DOHH2 (cell line): Measurements from ENCODE around the gene C1orf35.

Source experiments
- H3F3A ChIP-seq: fragments of 200-600 bp; sonication (generic), shearing (Covaris generic); 2 replicates; pipeline ENCODE4 v1.6.0; 2016; ENCODE audit warnings: antibody characterized with exemption, mild to moderate bottlenecking; ENCODE audit not compliant: control insufficient read depth, insufficient read depth
- H3K27ac ChIP-seq: fragments of 200-600 bp; sonication (generic); 2 replicates; pipeline ENCODE4 v1.5.1; 2014; ENCODE audit warnings: low read depth, mild to moderate bottlenecking, low read length, moderate library complexity
- H3K27me3 ChIP-seq: fragments of 200-600 bp; sonication (generic); 2 replicates; pipeline ENCODE4 v1.6.1; 2014; ENCODE audit warnings: mild to moderate bottlenecking, low read length, mixed read lengths; ENCODE audit not compliant: control insufficient read depth
- H3K36me3 ChIP-seq: fragments of 200-600 bp; sonication (generic); 2 replicates; pipeline ENCODE4 v1.6.1; 2014; ENCODE audit warnings: mild to moderate bottlenecking, low read length, moderate library complexity, mixed read lengths; ENCODE audit not compliant: control insufficient read depth
- H3K4me1 ChIP-seq: fragments of 200-600 bp; sonication (generic); 2 replicates; pipeline ENCODE4 v1.6.1; 2014; ENCODE audit warnings: mild to moderate bottlenecking, low read length, mixed read lengths; ENCODE audit not compliant: control insufficient read depth
- H3K4me2 ChIP-seq: fragments of 200-600 bp; sonication (generic); 2 replicates; pipeline ENCODE4 v1.6.0; 2014; ENCODE audit warnings: mild to moderate bottlenecking, low read length, moderate library complexity
- H3K4me3 ChIP-seq: fragments of 200-600 bp; sonication (generic); 2 replicates; pipeline ENCODE4 v1.5.1; 2014; ENCODE audit warnings: mild to moderate bottlenecking, low read length, mixed read lengths
- H3K79me2 ChIP-seq: fragments of 200-600 bp; sonication (generic); 2 replicates; pipeline ENCODE4 v1.6.1; 2014; ENCODE audit warnings: mild to moderate bottlenecking, low read length, mixed read lengths; ENCODE audit not compliant: control insufficient read depth
- H3K9me2 ChIP-seq: fragments of 200-600 bp; sonication (generic); replicated peaks from 2 replicates; pipeline ENCODE4 v1.6.1; 2014; ENCODE audit warnings: mild to moderate bottlenecking, low read length, mixed read lengths; ENCODE audit not compliant: control insufficient read depth
- H3K9me3 ChIP-seq: fragments of 200-600 bp; sonication (generic); 2 replicates; pipeline ENCODE4 v1.6.1; 2014; ENCODE audit warnings: antibody characterized with exemption, low read length, mixed read lengths; ENCODE audit not compliant: control insufficient read depth, insufficient read depth
- H4K20me1 ChIP-seq: fragments of 200-600 bp; sonication (generic); 2 replicates; pipeline ENCODE4 v1.6.0; 2014; ENCODE audit warnings: low read depth, mild to moderate bottlenecking, antibody characterized with exemption, low read length, moderate library complexity; ENCODE audit not compliant: control insufficient read depth, insufficient read depth
- CTCF ChIP-seq: fragments of 200-600 bp; sonication (generic); IDR thresholded peaks from one replicate; pipeline ENCODE4 v1.5.1; 2014; ENCODE audit warnings: antibody characterized with exemption, mild to moderate bottlenecking, low read depth, low read length; ENCODE audit not compliant: poor library complexity, severe bottlenecking
- EZH2phosphoT487 ChIP-seq: fragments of 200-600 bp; sonication (generic); IDR thresholded peaks from 2 replicates; pipeline ENCODE4 v1.6.1; 2017; ENCODE audit warnings: borderline replicate concordance, mild to moderate bottlenecking, antibody characterized with exemption, low read length, moderate library complexity, mixed read lengths

The C1orf35 gene

GRCh38 chr1:228098323-228098931, 4.7 kb downstream of the C1orf35 start:
- Histone ChIP-seq H3K4me2 (no peak overlapping the region), H3K9me2 (no peaks in the 10 kb centered on the region), H3K36me3 (peaks cover 81% of the 10 kb centered on the region), H3K27me3 (no peaks in the 10 kb centered on the region), H3K9me3 (peaks cover 15% of the 10 kb centered on the region), H3F3A (peaks cover 23% of the 10 kb centered on the region), H3K4me3 (no peak overlapping the region), H3K27ac (no peak overlapping the region), H4K20me1 (peaks cover 11% of the 10 kb centered on the region), H3K79me2 (peaks cover 76% of the 10 kb centered on the region), H3K4me1 (peaks cover 12% of the 10 kb centered on the region)
- TF ChIP-seq CTCF (no peak), EZH2phosphoT487 (no peak)

- Histone ChIP-seq H3K36me3 (peaks cover 90% of the 10 kb centered on the region), H3K4me1 (peaks cover 11% of the 10 kb centered on the region), H3K9me3 (peaks cover 24% of the 10 kb centered on the region), H3K4me3 (no peak overlapping the region), H3K27me3 (no peaks in the 10 kb centered on the region), H3K27ac (no peak overlapping the region), H3K9me2 (no peaks in the 10 kb centered on the region), H3K4me2 (no peak overlapping the region), H3K79me2 (peaks cover 79% of the 10 kb centered on the region), H3F3A (peaks cover 23% of the 10 kb centered on the region), H4K20me1 (peaks cover 11% of the 10 kb centered on the region)
- TF ChIP-seq EZH2phosphoT487: no peak
- no peak for TF ChIP-seq CTCF
These were observed 5.6 kb downstream of the C1orf35 start for GRCh38 chr1:228097333-228098081.

- peaks cover 30% of the 10 kb centered on the region for H3K9me3 ChIP-seq
- peaks cover 79% of the 10 kb centered on the region for H3K79me2 ChIP-seq
- peaks cover 20% of the 10 kb centered on the region for H3F3A ChIP-seq
- no peak overlapping the region for H3K4me2 ChIP-seq
- no peak overlapping the region for H3K4me3 ChIP-seq
- H3K36me3 ChIP-seq: peaks cover 96% of the 10 kb centered on the region
- H3K9me2 ChIP-seq: no peaks in the 10 kb centered on the region
- TF ChIP-seq EZH2phosphoT487 (no peak), CTCF (no peak)
- peaks cover 9% of the 10 kb centered on the region for H3K4me1 ChIP-seq
- no peaks in the 10 kb centered on the region for H3K27me3 ChIP-seq
- no peak overlapping the region for H3K27ac ChIP-seq
- H4K20me1 ChIP-seq: peaks cover 11% of the 10 kb centered on the region
These were observed 6.5 kb downstream of the C1orf35 start for GRCh38 chr1:228096416-228097332.
